HEK293 (cell line): ENCODE data around the gene TIA1.
"Not testable (repeated sequence)": the region's sequence is repeated elsewhere in the genome, so short reads cannot be mapped to it uniquely, and the experiment has no call there.

Experiments
- CTCF ChIA-PET: fragments of 350-600 bp; formaldehyde crosslinking; extraction: SDS; loops from one replicate; lab custom pipeline; 2021; ENCODE audit warnings: antibody characterized with exemption; lab: Yijun Ruan, JAX
- POLR2A ChIA-PET: fragments of 300-600 bp; formaldehyde crosslinking; extraction: SDS; loops from one replicate; lab custom pipeline; 2020; ENCODE audit warnings: antibody characterized with exemption, inconsistent platforms; lab: Yijun Ruan, JAX
- H3K27ac ChIP-seq: fragments of 200-500 bp; sonication (Bioruptor generic); 2 replicates; pipeline ENCODE4 v1.5.1; 2014; ENCODE audit warnings: low read depth, low read length, control low read depth, inconsistent platforms; ENCODE audit errors: extremely low read depth
- H3K36me3 ChIP-seq, 2 experiments: fragments of 200-500 bp in 1 of 2; sonication (Bioruptor generic) in 1 of 2; 1 replicate in 1 of 2; 2 replicates in 1 of 2; pipeline ENCODE4 v1.5.1; 2014 to 2017; ENCODE audit warnings: inconsistent platforms in 2 of 2, low read length in 2 of 2; ENCODE audit not compliant: control insufficient read depth in 2 of 2, insufficient read depth in 1 of 2
- H3K4me1 ChIP-seq: fragments of 200-500 bp; sonication (Bioruptor generic); 2 replicates; pipeline ENCODE4 v1.5.1; 2014; ENCODE audit warnings: mild to moderate bottlenecking, low read length, inconsistent platforms; ENCODE audit not compliant: control insufficient read depth, insufficient read depth
- H3K4me3 ChIP-seq: 2 replicates; pipeline ENCODE4 v1.5.1; 2011; ENCODE audit warnings: low read depth, mild to moderate bottlenecking, control low read depth, low read length, moderate library complexity
- H3K9me3 ChIP-seq: fragments of 200-500 bp; sonication (Bioruptor generic); 2 replicates; pipeline ENCODE4 v1.5.1; 2014; ENCODE audit warnings: low read depth, low read length, inconsistent platforms; ENCODE audit not compliant: control insufficient read depth, insufficient read depth
- HOXD13 ChIP-seq: sonication (generic); formaldehyde crosslinking; IDR thresholded peaks from 2 replicates; pipeline ENCODE4 v1.8.0; 2022; ENCODE audit warnings: missing genetic modification reagents, borderline replicate concordance
- SCRT2 ChIP-seq: fragments of 450-650 bp; formaldehyde crosslinking; IDR thresholded peaks from 2 replicates; pipeline ENCODE4 v1.5.1; 2016; ENCODE audit warnings: missing biosample characterization, missing genetic modification characterization
- YY2 ChIP-seq: fragments of 450-650 bp; formaldehyde crosslinking; IDR thresholded peaks from 2 replicates; pipeline ENCODE4 v1.5.1; 2016; ENCODE audit warnings: missing biosample characterization, missing genetic modification characterization
- ZBTB17 ChIP-seq: fragments of 450-650 bp; formaldehyde crosslinking; IDR thresholded peaks from 2 replicates; pipeline ENCODE4 v1.5.1; 2016; ENCODE audit warnings: missing biosample characterization, missing genetic modification characterization
- ZBTB8A ChIP-seq: fragments of 450-650 bp; formaldehyde crosslinking; IDR thresholded peaks from 2 replicates; pipeline ENCODE4 v1.5.1; 2016; ENCODE audit warnings: missing biosample characterization, missing genetic modification characterization
- ZEB2 ChIP-seq: fragments of 450-650 bp; formaldehyde crosslinking; IDR thresholded peaks from 2 replicates; pipeline ENCODE4 v1.5.1; 2016; ENCODE audit warnings: missing biosample characterization, missing genetic modification characterization
- ZFP41 ChIP-seq: fragments of 450-650 bp; formaldehyde crosslinking; IDR thresholded peaks from 2 replicates; pipeline ENCODE4 v1.5.1; 2016; ENCODE audit warnings: missing biosample characterization, missing genetic modification characterization, borderline replicate concordance
- ZNF391 ChIP-seq: fragments of 450-650 bp; formaldehyde crosslinking; IDR thresholded peaks from 2 replicates; pipeline ENCODE4 v1.5.1; 2016; ENCODE audit warnings: low read depth, missing biosample characterization, missing genetic modification characterization, borderline replicate concordance
- ZNF549 ChIP-seq: fragments of 450-650 bp; IDR thresholded peaks from 2 replicates; pipeline ENCODE4 v1.5.1; 2018; ENCODE audit warnings: missing biosample characterization, missing genetic modification characterization, mild to moderate bottlenecking, inconsistent platforms, moderate library complexity
- ZNF791 ChIP-seq: fragments of 450-650 bp; formaldehyde crosslinking; IDR thresholded peaks from 2 replicates; pipeline ENCODE4 v1.5.1; 2016; ENCODE audit warnings: missing biosample characterization, missing genetic modification characterization
- TF ChIP-seq, protein P1 (sequence below): fragments of 450-650 bp; formaldehyde crosslinking; IDR thresholded peaks from 2 replicates; pipeline ENCODE4 v1.5.1; 2016; ENCODE audit warnings: missing biosample characterization, missing genetic modification characterization
- TF ChIP-seq, protein P2 (sequence below): fragments of 450-650 bp; formaldehyde crosslinking; IDR thresholded peaks from 2 replicates; pipeline ENCODE4 v1.5.1; 2017; ENCODE audit warnings: missing biosample characterization, mild to moderate bottlenecking, missing genetic modification characterization, moderate library complexity
- TF ChIP-seq, protein P3 (sequence below): fragments of 450-650 bp; formaldehyde crosslinking; IDR thresholded peaks from 2 replicates; pipeline ENCODE4 v1.5.1; 2017; ENCODE audit warnings: missing biosample characterization, missing genetic modification characterization

The TIA1 gene

DNA sequence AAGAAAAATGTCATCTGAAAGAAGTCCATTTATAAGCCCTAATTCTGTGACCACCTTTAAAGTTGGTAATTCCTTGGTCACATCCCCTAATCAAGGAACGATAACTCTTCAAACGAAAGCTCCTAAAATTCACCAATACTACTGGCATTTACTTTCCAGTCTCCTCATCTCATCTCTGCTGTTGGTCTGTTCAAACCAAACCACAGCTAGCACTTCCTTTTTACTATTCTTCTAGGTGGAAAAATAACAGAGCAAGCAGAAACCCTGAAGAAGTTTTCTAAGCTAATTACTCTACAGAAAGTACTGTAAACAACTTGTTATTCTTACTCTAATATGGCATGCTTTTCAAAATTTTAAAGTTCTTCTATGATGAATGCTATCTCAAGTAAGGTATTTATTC, 21.6 kb downstream of the TIA1 start:
- Histone ChIP-seq H3K4me1 (no peaks in the 10 kb centered on the region), H3K9me3 (no peaks in the 10 kb centered on the region), H3K4me3 (no peak overlapping the region), H3K27ac (no peak overlapping the region), H3K36me3 (peaks cover 75 to 85% of the 10 kb centered on the region in 2 experiments)
- ChIA-PET CTCF (interaction anchor here (1.0 kb wide), 1 partner anchor 17 kb away, joined by 3 read pairs; no protein-coding TSS in a partner anchor), POLR2A (interaction anchor here (1.2 kb wide), 1 partner anchor 36 kb away, joined by 4 read pairs; the partner anchor contains the start of gene C2orf42)
- TF ChIP-seq ZEB2 (no peak), HOXD13 (CRISPR knock-in tag) (no peak)

DNA sequence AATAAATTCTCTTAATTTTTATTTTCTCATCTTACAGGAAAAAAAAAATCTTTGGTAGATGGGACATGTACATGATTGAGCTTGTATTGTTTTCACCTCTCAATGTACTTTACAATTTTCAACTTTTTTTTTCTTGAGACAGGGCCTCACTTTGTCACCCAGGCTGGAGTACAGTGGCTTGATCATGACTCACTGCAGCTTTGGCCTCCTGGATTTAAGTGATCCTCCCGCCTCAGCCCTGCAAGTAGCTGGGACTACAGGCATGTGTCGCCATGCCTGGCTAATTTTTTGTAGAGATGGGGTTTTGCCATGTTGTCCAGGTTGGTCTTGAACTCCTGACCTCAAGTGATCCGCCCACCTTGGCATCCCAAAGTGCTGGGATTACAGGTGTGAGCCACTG, 25.1 kb downstream of the TIA1 start:
- CTCF ChIA-PET = interaction anchor here (1.1 kb wide), 1 partner anchor 8 kb away, joined by 7 read pairs; no protein-coding TSS in a partner anchor
- H3K36me3 ChIP-seq = peaks cover 80 to 85% of the 10 kb centered on the region in 2 experiments
- H3K27ac ChIP-seq, H3K4me3 ChIP-seq, POLR2A ChIA-PET, H3K4me1 ChIP-seq, H3K9me3 ChIP-seq: not testable (repeated sequence)

DNA sequence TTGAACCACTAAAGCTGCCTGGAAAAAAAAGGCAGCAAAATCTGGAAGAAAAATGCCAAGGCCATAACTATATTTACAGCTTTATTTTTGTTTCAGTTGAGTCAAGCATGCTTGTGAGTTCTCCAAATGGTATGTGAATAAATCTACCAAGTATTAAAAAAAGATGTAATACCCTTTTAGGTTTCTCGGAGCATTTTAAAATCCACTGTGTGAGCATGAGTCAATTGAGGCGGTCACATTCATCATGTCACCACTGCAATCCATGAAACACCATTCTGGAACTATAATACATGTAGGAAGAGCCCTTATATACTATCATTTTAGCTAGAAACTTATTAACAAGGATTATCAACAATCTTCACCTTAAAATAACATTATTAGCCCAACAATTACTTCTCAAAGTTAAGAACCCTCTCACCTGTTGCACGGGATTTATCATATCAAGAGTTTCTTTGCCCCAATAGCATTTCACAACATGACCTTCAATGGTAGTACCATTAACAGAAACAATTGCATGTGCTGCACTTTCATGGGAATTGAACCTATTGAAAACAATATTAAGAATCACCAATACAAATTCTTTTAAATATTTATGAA, 33.4 kb downstream of the TIA1 start:
- H3K36me3 ChIP-seq = peaks cover 43 to 80% of the 10 kb centered on the region in 2 experiments
- H3K9me3 ChIP-seq = no peaks in the 10 kb centered on the region
- no peak overlapping the region for H3K4me3 ChIP-seq
- ChIA-PET POLR2A (interaction anchor here (0.6 kb wide), 1 partner anchor 103 kb away, joined by 6 read pairs; no protein-coding TSS in a partner anchor), CTCF (interaction anchor here (0.7 kb wide), 1 partner anchor 366 kb away, joined by 3 read pairs; no protein-coding TSS in a partner anchor)
- H3K27ac ChIP-seq = no peak overlapping the region
- peaks cover 17% of the 10 kb centered on the region for H3K4me1 ChIP-seq
- TF ChIP-seq SCRT2 (peak; percentile 82), ZFP41 (tag by site-specific recombination) (no peak)
- TF ChIP-seq, protein P1, sequence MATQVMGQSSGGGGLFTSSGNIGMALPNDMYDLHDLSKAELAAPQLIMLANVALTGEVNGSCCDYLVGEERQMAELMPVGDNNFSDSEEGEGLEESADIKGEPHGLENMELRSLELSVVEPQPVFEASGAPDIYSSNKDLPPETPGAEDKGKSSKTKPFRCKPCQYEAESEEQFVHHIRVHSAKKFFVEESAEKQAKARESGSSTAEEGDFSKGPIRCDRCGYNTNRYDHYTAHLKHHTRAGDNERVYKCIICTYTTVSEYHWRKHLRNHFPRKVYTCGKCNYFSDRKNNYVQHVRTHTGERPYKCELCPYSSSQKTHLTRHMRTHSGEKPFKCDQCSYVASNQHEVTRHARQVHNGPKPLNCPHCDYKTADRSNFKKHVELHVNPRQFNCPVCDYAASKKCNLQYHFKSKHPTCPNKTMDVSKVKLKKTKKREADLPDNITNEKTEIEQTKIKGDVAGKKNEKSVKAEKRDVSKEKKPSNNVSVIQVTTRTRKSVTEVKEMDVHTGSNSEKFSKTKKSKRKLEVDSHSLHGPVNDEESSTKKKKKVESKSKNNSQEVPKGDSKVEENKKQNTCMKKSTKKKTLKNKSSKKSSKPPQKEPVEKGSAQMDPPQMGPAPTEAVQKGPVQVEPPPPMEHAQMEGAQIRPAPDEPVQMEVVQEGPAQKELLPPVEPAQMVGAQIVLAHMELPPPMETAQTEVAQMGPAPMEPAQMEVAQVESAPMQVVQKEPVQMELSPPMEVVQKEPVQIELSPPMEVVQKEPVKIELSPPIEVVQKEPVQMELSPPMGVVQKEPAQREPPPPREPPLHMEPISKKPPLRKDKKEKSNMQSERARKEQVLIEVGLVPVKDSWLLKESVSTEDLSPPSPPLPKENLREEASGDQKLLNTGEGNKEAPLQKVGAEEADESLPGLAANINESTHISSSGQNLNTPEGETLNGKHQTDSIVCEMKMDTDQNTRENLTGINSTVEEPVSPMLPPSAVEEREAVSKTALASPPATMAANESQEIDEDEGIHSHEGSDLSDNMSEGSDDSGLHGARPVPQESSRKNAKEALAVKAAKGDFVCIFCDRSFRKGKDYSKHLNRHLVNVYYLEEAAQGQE = no peak

DNA sequence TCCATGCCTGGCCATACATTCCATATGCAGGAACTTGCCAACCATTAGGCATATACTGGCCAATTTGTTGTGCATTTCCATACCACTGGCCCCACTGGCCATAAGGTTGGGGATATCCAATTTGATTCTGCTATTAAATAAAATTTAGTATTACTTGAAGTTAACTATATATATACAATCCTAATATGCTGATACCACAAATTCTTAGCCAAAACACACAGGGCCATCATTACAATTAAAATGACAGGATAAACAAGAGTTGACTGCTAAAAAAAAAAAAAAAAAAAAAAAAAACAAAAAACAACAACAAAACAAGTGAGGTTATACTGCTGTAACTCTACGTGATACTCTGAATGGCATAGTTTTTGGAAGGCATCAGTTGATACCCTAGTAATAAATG, 34.1 kb downstream of the TIA1 start:
- peaks cover 17% of the 10 kb centered on the region for H3K4me1 ChIP-seq
- CTCF ChIA-PET = interaction anchor here (0.7 kb wide), 1 partner anchor 366 kb away, joined by 3 read pairs; no protein-coding TSS in a partner anchor
- H3K4me3 ChIP-seq = no peak overlapping the region
- H3K9me3 ChIP-seq = no peaks in the 10 kb centered on the region
- POLR2A ChIA-PET = interaction anchor here (0.6 kb wide), 1 partner anchor 102 kb away, joined by 6 read pairs; no protein-coding TSS in a partner anchor
- H3K36me3 ChIP-seq = peaks cover 40 to 78% of the 10 kb centered on the region in 2 experiments
- H3K27ac ChIP-seq = no peak overlapping the region
- TF ChIP-seq ZNF391 (no peak), ZNF549 (tag by site-specific recombination) (no peak), ZNF791 (no peak)
- TF ChIP-seq, all 188 proteins: peak for 0

DNA sequence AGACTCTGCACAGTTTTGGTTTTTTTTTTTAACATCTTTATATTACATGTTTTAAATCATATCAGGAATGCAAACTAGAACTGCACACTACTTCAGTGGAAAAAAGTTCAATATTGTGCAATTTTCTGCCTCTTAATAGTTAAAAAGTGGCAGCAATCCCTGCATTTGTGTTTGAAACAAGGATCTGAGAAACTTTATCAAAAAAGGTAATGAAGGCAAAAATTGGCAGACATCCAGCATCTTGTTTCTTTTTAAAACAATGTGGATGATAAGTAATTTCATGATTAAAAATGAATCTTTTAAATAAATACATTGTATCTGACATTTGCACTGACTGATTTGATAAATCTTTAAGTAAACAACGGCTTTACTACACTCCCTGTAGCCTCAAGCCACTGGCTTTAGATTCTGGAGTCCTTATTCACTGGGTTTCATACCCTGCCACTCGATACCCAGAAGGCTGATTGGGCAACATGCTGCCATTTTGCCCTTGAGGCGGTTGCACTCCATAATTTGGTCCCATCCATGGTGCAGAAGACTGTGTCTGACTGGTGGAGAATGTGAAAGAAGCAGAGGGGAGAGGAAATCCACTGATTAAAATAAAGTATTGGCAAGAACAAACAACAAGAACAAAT, 36.0 kb downstream of the TIA1 start:
- POLR2A ChIA-PET = interaction anchor here (1.4 kb wide), 1 partner anchor 298 kb away, joined by 4 read pairs; the partner anchor contains the start of gene MXD1
- TF ChIP-seq ZBTB17 (tag by site-specific recombination) (peak; percentile 53), ZBTB8A (tag by site-specific recombination) (0 out of 2 replicates have a peak, but pooled peaks have one; percentile 16), YY2 (0 out of 2 replicates have a peak, but pooled peaks have one; percentile 30)
- TF ChIP-seq, protein P2, sequence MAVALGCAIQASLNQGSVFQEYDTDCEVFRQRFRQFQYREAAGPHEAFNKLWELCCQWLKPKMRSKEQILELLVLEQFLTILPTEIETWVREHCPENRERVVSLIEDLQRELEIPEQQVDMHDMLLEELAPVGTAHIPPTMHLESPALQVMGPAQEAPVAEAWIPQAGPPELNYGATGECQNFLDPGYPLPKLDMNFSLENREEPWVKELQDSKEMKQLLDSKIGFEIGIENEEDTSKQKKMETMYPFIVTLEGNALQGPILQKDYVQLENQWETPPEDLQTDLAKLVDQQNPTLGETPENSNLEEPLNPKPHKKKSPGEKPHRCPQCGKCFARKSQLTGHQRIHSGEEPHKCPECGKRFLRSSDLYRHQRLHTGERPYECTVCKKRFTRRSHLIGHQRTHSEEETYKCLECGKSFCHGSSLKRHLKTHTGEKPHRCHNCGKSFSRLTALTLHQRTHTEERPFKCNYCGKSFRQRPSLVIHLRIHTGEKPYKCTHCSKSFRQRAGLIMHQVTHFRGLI (tag by site-specific recombination) = no peak
- TF ChIP-seq, protein P3, sequence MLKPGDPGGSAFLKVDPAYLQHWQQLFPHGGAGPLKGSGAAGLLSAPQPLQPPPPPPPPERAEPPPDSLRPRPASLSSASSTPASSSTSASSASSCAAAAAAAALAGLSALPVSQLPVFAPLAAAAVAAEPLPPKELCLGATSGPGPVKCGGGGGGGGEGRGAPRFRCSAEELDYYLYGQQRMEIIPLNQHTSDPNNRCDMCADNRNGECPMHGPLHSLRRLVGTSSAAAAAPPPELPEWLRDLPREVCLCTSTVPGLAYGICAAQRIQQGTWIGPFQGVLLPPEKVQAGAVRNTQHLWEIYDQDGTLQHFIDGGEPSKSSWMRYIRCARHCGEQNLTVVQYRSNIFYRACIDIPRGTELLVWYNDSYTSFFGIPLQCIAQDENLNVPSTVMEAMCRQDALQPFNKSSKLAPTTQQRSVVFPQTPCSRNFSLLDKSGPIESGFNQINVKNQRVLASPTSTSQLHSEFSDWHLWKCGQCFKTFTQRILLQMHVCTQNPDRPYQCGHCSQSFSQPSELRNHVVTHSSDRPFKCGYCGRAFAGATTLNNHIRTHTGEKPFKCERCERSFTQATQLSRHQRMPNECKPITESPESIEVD (tag by site-specific recombination) = 0 out of 2 replicates have a peak, but pooled peaks have one; percentile 12
- H3K9me3 ChIP-seq = no peaks in the 10 kb centered on the region
- peaks cover 17% of the 10 kb centered on the region for H3K4me1 ChIP-seq
- CTCF ChIA-PET = interaction anchor here (0.6 kb wide), 1 partner anchor 33 kb away, joined by 5 read pairs; no protein-coding TSS in a partner anchor
- H3K36me3 ChIP-seq = peaks cover 36 to 60% of the 10 kb centered on the region in 2 experiments
- H3K4me3 ChIP-seq = no peak overlapping the region
- no peak overlapping the region for H3K27ac ChIP-seq
